ENCODE results near the gene ZNF462. TPM values are rescaled to one million over a fixed set of nuclear protein-coding genes. Genes with fewer than 3 reads are reported as not detected.
"Not testable (repeated sequence)": the region's sequence is repeated elsewhere in the genome, so short reads cannot be mapped to it uniquely, and the experiment has no call there.

Gene ZNF462
- total RNA-seq, 4 donors from 2014 or later: 19.1 to 57.9 (median 35.6) TPM

DNA sequence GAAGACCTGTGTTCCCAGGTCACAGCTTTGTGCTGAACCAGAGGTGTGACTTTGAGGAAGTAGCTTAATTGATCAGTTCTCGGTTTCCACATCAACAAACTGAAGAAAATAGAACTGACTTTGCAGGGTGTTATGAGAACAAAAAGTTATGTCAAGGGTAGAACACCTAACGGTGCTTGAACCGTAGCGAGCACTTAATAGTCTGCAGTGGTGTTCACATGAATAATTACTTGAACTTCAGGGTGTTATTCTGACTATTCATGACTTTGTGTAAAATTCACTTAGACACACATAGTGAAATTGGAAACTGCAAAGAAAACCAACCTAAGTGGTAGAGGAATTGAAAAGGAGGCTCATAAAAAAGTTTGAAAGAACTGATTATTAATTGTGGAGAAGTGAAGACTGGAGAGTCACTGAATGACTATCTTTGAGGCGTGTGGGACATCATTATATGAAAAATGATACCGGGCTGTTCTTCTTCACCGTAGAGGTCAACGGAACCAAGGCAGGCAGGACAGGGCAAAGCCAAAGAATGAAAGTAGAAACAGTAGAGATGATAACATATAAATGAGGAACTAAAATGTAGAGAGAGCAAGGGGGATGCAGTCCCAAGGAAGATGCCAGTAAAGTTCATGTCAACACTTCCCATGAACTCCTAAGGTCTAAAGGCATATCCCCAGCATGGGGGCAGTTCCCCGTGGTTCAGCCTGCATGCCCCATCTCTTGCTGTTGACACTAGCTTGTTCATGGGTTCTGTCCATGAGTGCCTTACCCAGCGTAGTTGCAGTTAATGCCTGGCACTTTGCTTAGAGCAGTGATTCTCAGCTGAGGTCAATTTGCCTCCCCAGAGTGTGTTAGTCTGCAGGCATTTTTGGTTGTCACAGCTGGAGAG lies 118.7 kb downstream of the ZNF462 start:
- Histone ChIP-seq H3K27me3 (no peaks in the 10 kb centered on the region), H3K27ac (no peak overlapping the region), H3K4me3 (no peak overlapping the region), H3K9me3 (no peaks in the 10 kb centered on the region), H3K36me3 (peaks cover 0 to 75% of the 10 kb centered on the region in 2 donors), H3K4me1 (no peaks in the 10 kb centered on the region)
- WGBS, 2 donors (ENCODE audit: low coverage in 1 of 2): 89 to 95% methylated on average over 9 of the region's 10 CpGs
- TF ChIP-seq, protein P1, sequence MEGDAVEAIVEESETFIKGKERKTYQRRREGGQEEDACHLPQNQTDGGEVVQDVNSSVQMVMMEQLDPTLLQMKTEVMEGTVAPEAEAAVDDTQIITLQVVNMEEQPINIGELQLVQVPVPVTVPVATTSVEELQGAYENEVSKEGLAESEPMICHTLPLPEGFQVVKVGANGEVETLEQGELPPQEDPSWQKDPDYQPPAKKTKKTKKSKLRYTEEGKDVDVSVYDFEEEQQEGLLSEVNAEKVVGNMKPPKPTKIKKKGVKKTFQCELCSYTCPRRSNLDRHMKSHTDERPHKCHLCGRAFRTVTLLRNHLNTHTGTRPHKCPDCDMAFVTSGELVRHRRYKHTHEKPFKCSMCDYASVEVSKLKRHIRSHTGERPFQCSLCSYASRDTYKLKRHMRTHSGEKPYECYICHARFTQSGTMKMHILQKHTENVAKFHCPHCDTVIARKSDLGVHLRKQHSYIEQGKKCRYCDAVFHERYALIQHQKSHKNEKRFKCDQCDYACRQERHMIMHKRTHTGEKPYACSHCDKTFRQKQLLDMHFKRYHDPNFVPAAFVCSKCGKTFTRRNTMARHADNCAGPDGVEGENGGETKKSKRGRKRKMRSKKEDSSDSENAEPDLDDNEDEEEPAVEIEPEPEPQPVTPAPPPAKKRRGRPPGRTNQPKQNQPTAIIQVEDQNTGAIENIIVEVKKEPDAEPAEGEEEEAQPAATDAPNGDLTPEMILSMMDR (IDR thresholded peaks at IDR 0.05): no peak
- TF ChIP-seq POLR2AphosphoS5 (IDR thresholded peaks at IDR 0.05) (no peak), POLR2A (IDR thresholded peaks at IDR 0.05) (no peak), EP300 (IDR thresholded peaks at IDR 0.05) (no peak)
- no peak for ATAC-seq

- no peak for TF ChIP-seq EP300 (IDR thresholded peaks at IDR 0.05)
- no peak for TF ChIP-seq POLR2AphosphoS5 (IDR thresholded peaks at IDR 0.05)
- TF ChIP-seq, protein P1 (IDR thresholded peaks at IDR 0.05): no peak
- no peak for TF ChIP-seq POLR2A (IDR thresholded peaks at IDR 0.05)
- 75 to 85% methylated on average over 6 to 9 of the region's 9 CpGs for WGBS, 2 donors (ENCODE audit: low coverage in 1 of 2)
- Histone ChIP-seq H3K36me3 (peaks cover 0 to 73% of the 10 kb centered on the region in 2 donors), H3K4me3 (no peak overlapping the region), H3K4me1 (no peaks in the 10 kb centered on the region), H3K27ac (no peak overlapping the region), H3K9me3 (no peaks in the 10 kb centered on the region), H3K27me3 (no peaks in the 10 kb centered on the region)
- ATAC-seq: no peak
Observed at GRCh38 chr9:106982636-106983035, 119.7 kb downstream of the ZNF462 start.

DNA sequence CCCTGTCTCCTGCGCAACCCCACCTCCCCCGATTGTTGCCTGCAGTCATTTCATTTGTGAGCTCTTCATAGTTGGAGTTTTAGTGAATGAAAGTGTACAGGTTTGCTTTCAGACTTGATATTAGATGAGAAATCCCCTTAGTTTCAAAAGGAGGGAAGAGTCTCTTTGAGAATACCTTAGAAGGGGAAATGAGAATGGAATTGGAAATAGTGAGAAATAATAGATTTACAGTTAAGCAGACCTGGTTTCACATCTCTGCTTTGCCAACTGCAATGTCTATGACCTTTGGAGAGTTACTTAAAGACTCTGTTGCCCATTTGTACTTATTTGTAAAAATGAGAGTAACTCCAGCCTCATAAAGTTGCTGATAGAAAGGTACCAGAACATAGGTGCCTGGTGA lies 120.4 kb downstream of the ZNF462 start:
- TF ChIP-seq EP300 (IDR thresholded peaks at IDR 0.05) (no peak), POLR2A (IDR thresholded peaks at IDR 0.05) (no peak), POLR2AphosphoS5 (IDR thresholded peaks at IDR 0.05) (no peak)
- TF ChIP-seq, protein P1 (IDR thresholded peaks at IDR 0.05): no peak
- no peak for ATAC-seq
- H3K4me3 ChIP-seq: no peak overlapping the region
- no peaks in the 10 kb centered on the region for H3K4me1 ChIP-seq
- no peaks in the 10 kb centered on the region for H3K9me3 ChIP-seq
- H3K36me3 ChIP-seq: peaks cover 0 to 73% of the 10 kb centered on the region in 2 donors
- H3K27ac ChIP-seq: no peak overlapping the region
- WGBS, 2 donors (ENCODE audit: low coverage in 1 of 2): 86 to 100% methylated on average over 2 of the region's 2 CpGs
- H3K27me3 ChIP-seq: no peaks in the 10 kb centered on the region

GRCh38 chr9:106989904-106990303 lies 126.9 kb downstream of the ZNF462 start:
- WGBS, 2 donors (ENCODE audit: low coverage in 1 of 2): 86 to 100% methylated on average over 1 to 2 of the region's 2 CpGs
- not testable (repeated sequence) for ATAC-seq
- H3K36me3 ChIP-seq: peaks cover 0 to 70% of the 10 kb centered on the region in 2 donors

GRCh38 chr9:106992186-106992585 lies 129.2 kb downstream of the ZNF462 start:
- 96 to 98% methylated on average over 4 to 5 of the region's 5 CpGs for WGBS, 2 donors (ENCODE audit: low coverage in 1 of 2)
- peaks cover 0 to 55% of the 10 kb centered on the region in 2 donors for H3K36me3 ChIP-seq
- peaks cover 0 to 6% (median 0%) of the 10 kb centered on the region in 3 donors for H3K4me1 ChIP-seq
- TF ChIP-seq EP300 (IDR thresholded peaks at IDR 0.05) (no peak), POLR2A (IDR thresholded peaks at IDR 0.05) (no peak), POLR2AphosphoS5 (IDR thresholded peaks at IDR 0.05) (no peak)
- TF ChIP-seq, protein P1 (IDR thresholded peaks at IDR 0.05): no peak
- H3K4me3 ChIP-seq: no peak overlapping the region
- no peak overlapping the region for H3K27ac ChIP-seq
- no peak for ATAC-seq
- no peaks in the 10 kb centered on the region for H3K9me3 ChIP-seq
- H3K27me3 ChIP-seq: no peaks in the 10 kb centered on the region

More at GRCh38 chr9:106989904-106990303, 126.9 kb downstream of the ZNF462 start:
- not testable (repeated sequence) for H3K9me3 ChIP-seq, H3K27me3 ChIP-seq, H3K4me1 ChIP-seq, H3K4me3 ChIP-seq, H3K27ac ChIP-seq
